AG09309 (cell line): Measurements from ENCODE around the gene TMEM217.

Experiments used
- DNase-seq: peaks from one replicate; pipeline ENCODE4 v3.0.0-alpha.2; 2010; ENCODE audit warnings: low read depth
- H3K4me3 ChIP-seq: 2 replicates; pipeline ENCODE4 v1.5.1; 2011; ENCODE audit warnings: mild to moderate bottlenecking, low read depth, low read length, moderate library complexity; ENCODE audit not compliant: control insufficient read depth
- TF ChIP-seq, protein P1 (sequence below): IDR thresholded peaks from 2 replicates; pipeline ENCODE4 v1.5.1; 2011; ENCODE audit warnings: mild to moderate bottlenecking, low read depth, low read length, inconsistent platforms; ENCODE audit not compliant: insufficient read depth, control insufficient read depth; ENCODE audit errors: missing control alignments

Gene TMEM217

DNA sequence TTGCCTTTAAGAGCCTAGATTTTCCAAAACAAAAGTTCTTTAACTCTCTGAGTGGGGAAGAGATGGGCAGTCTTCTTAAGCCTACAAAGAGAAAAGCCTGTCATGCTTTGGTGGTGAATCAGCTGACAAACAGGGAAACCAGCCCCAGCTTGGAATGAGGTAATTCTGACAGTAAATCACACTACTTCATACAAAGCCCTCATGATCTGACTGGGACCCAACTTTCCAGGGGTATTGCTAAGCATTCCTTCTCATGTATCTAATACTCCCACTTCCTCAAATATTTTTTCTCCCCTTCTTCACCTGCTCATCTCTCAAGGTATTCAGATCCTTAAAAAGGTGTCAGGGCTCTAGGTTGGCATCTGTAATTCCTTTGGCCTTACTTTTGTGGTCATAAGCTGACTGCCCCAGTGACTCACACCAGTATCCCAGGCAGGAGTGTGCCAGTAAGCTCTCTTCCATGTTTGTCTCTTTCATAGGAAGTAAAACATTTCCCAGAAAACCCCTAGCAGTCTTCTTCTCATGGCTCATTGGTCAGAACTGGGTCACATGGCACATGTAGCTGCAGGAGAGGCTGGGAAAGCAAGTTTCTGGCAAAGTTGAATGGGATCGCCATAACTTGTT, 15.4 kb downstream of the TMEM217 start:
- H3K4me3 ChIP-seq: no peak overlapping the region
- DNase-seq: peak; percentile 96
- TF ChIP-seq, protein P1, sequence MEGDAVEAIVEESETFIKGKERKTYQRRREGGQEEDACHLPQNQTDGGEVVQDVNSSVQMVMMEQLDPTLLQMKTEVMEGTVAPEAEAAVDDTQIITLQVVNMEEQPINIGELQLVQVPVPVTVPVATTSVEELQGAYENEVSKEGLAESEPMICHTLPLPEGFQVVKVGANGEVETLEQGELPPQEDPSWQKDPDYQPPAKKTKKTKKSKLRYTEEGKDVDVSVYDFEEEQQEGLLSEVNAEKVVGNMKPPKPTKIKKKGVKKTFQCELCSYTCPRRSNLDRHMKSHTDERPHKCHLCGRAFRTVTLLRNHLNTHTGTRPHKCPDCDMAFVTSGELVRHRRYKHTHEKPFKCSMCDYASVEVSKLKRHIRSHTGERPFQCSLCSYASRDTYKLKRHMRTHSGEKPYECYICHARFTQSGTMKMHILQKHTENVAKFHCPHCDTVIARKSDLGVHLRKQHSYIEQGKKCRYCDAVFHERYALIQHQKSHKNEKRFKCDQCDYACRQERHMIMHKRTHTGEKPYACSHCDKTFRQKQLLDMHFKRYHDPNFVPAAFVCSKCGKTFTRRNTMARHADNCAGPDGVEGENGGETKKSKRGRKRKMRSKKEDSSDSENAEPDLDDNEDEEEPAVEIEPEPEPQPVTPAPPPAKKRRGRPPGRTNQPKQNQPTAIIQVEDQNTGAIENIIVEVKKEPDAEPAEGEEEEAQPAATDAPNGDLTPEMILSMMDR: no peak

DNA sequence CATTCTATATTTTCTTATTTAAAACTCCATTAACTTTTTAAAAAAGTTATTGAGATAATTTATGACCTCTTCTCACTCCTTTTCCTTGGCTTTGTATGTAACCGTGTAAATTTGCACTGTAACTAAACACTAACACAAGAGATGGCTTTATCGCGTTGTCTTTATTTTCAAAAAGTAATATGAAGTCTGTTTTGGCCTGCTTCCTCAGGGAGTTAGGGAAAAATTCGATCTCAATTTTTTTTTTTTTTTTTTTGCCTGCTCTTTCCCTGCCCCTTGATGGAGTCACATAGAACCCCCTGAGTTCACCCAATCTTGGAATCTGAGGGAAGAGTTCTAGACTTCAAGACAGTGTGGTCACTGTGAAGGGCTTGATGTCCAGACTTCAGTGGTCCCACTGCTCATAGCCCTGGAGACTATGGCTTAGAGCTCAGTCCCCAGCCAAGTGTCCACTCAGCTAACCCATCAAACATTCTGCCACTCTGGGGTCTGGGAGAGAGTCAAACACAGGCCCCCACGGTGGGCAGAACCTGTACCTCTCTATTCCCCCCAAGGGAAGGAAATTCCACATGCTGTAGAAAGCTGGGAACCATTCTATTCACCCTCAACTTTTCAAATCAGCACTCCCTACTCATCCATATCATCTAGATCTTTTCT, 16.0 kb downstream of the TMEM217 start:
- DNase-seq: no peak
- no peak overlapping the region for H3K4me3 ChIP-seq
- TF ChIP-seq, protein P1: no peak

DNA sequence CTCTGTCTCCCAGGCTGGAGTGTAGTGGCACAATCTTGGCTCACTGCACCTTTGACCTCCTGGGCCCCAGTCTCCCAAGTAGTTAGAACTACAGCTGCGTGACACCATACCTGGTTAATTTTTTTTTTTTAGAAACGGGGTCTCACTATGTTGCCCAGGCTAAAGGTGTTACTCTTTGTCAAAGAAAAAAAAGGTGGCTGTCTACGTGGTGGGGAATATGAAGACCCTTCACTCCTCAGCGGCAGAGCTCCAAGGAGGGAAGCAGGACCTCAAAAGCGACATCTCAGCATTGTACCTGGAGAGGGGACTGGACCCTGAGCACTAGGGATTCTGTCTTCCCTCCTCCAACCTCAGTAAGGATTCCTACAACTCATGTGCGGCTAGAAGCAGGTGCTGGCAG, 16.8 kb downstream of the TMEM217 start:
- no peak overlapping the region for H3K4me3 ChIP-seq
- no peak for DNase-seq
- TF ChIP-seq, protein P1: no peak

DNA sequence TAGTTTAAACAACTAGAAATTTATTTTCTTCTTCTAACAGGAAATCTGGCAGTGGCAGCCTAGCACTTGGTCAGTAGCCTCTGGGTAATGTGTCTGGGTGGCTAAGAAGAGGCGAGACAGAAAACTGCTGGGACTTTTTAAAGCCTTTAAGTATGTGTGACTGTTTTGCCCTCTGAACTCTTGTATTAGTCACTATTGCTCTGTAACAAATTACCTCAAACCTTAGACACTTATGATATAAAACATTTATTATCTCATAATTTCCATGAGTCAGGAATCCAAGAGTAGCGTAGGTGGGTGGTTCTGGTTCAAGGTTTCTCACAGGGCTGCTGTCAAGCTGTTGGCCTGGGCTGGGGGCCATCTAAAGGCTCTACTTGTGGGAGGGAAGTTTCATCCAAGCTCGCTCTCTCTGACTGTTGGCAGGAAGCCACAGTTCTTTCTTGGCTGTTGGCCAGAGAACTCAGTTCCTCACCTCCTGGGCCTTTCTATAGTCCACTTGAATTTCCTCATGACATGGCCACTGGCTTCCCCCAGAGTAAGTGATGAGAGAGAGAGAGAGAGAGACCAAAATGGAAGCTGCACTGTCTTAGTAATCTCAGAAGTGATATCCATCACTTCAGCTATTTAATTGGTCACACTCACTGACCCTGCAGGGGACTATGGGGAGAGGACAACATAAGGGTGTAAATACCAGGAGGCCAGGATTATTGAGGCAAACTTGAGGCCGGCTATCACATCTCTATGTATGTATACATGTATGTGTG, 17.8 kb downstream of the TMEM217 start:
- TF ChIP-seq, protein P1: no peak
- DNase-seq: peak; percentile 94
- H3K4me3 ChIP-seq: no peak overlapping the region

DNA sequence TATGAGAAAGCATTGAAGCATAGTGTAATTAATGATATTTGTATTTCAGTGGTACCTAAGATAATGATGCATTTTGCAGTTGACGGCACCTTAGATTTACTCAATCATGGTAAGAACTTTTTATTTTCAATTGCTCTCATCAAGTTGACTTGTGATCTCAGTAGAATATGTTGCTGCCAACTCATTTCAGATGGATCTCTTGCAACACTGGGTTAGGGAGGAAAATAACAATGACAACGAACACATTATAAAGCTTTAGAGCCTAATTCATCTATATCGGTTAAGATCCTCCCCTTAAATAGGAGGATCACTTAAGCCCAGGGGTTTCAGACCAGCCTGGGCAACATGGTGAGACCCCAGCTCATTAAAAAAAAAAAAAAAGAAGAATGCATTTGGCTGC, 18.4 kb downstream of the TMEM217 start:
- DNase-seq: no peak
- TF ChIP-seq, protein P1: no peak
- H3K4me3 ChIP-seq: no peak overlapping the region

DNA sequence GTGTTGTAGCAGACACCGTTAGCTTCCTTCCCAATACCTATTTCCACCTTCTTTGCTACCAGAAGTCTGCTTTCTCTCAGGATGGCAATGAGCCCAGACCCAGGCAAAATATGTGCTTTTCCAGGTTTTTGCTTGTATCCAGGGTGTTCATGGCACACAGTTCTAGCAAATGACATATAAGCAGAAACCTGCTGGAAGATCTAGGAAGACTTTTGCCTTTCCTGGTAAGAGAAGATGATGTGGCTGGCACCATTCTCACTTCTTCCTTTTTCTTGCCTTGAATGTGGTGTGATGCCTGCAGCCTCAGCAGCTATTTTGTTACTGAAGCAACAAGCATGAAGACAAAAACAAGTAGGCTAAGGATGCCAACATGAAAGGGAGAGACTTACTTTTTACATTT, 19.6 kb downstream of the TMEM217 start:
- TF ChIP-seq, protein P1: no peak
- no peak overlapping the region for H3K4me3 ChIP-seq
- no peak for DNase-seq
